Measurements from ENCODE around the gene JAKMIP1. TPM values are rescaled to one million over a fixed set of nuclear protein-coding genes. Genes with fewer than 3 reads are reported as not detected.

The JAKMIP1 gene
- total RNA-seq, 2 experiments from 2014 or later, result 2.0 to 2.1 TPM

- ChIA-PET CTCF (interaction anchor here (1.5 kb wide), 1 partner anchor 39 kb away, joined by 3 read pairs; no protein-coding TSS in a partner anchor), POLR2A (no interaction called here)
- peak overlapping the region; percentile 30 for H3K27ac Mint-ChIP-seq
- H3K4me1 Mint-ChIP-seq (ENCODE audit: low read depth), result peaks cover 16% of the 10 kb centered on the region
- peaks cover 5% of the 10 kb centered on the region for H3K27me3 Mint-ChIP-seq
- intact Hi-C loops (cut with DNase I, micrococcal nuclease), result no loop called here
- DNase-seq (no peak), ATAC-seq (ENCODE audit: poor library complexity) (no peak)
- no peak overlapping the region for H3K27ac ChIP-seq (ENCODE audit: low read depth in 1 of 2, low read length in 2 of 2)
- no peak for TF ChIP-seq CTCF (IDR thresholded peaks at IDR 0.05)
- peaks cover 0 to 14% of the 10 kb centered on the region in 2 experiments for H3K9me3 ChIP-seq (ENCODE audit: control insufficient read depth in 1 of 2, insufficient read depth in 1 of 2, low read length in 2 of 2)
- no peak overlapping the region for H3K4me3 ChIP-seq (ENCODE audit: low read length)
- no peaks in the 10 kb centered on the region for H3K36me3 ChIP-seq (ENCODE audit: insufficient read depth, low read length)
- H3K27me3 ChIP-seq (ENCODE audit: control insufficient read depth in 1 of 2, insufficient read depth in 2 of 2, low read length in 2 of 2), result no peaks in the 10 kb centered on the region
- no peak overlapping the region for H3K4me3 Mint-ChIP-seq
- peaks cover 10% of the 10 kb centered on the region for H3K9me3 Mint-ChIP-seq
- no peaks in the 10 kb centered on the region for H3K36me3 Mint-ChIP-seq (ENCODE audit: low read depth)
- H3K4me1 ChIP-seq (ENCODE audit: insufficient read depth, low read length), result peaks cover 24% of the 10 kb centered on the region
These were observed 27.5 kb downstream of the JAKMIP1 start for GRCh38 chr4:6172927-6173200.

GRCh38 chr4:6172093-6172926 is 28.0 kb downstream of the JAKMIP1 start:
- ATAC-seq (ENCODE audit: poor library complexity), result peak; percentile 57
- H3K4me3 Mint-ChIP-seq, result no peak overlapping the region

GRCh38 chr4:6169239-6169638 is 31.1 kb downstream of the JAKMIP1 start:
- no peaks in the 10 kb centered on the region for H3K36me3 ChIP-seq (ENCODE audit: insufficient read depth, low read length)
- H3K4me1 ChIP-seq (ENCODE audit: insufficient read depth, low read length), result peaks cover 22% of the 10 kb centered on the region
- Mint-ChIP-seq H3K27me3 (peaks cover 5% of the 10 kb centered on the region), H3K4me3 (no peak overlapping the region), H3K4me1 (ENCODE audit: low read depth) (peaks cover 10% of the 10 kb centered on the region), H3K27ac (no peak overlapping the region), H3K9me3 (peaks cover 8% of the 10 kb centered on the region), H3K36me3 (ENCODE audit: low read depth) (no peaks in the 10 kb centered on the region)
- ChIA-PET POLR2A (no interaction called here), CTCF (no interaction called here)
- intact Hi-C loops (cut with DNase I, micrococcal nuclease), result no loop called here
- no peak overlapping the region for H3K4me3 ChIP-seq (ENCODE audit: low read length)
- peaks cover under 1 to 14% of the 10 kb centered on the region in 2 experiments for H3K9me3 ChIP-seq (ENCODE audit: control insufficient read depth in 1 of 2, insufficient read depth in 1 of 2, low read length in 2 of 2)
- no peaks in the 10 kb centered on the region for H3K27me3 ChIP-seq (ENCODE audit: control insufficient read depth in 1 of 2, insufficient read depth in 2 of 2, low read length in 2 of 2)
- no peak for ATAC-seq (ENCODE audit: poor library complexity)
- no peak for DNase-seq
- no peak for TF ChIP-seq CTCF (IDR thresholded peaks at IDR 0.05)
- H3K27ac ChIP-seq (ENCODE audit: low read depth in 1 of 2, low read length in 2 of 2), result no peak overlapping the region

More at GRCh38 chr4:6172093-6172926, 28.0 kb downstream of the JAKMIP1 start:
- peak overlapping the region; percentile 30 for H3K27ac Mint-ChIP-seq
- H3K4me1 Mint-ChIP-seq (ENCODE audit: low read depth), result peaks cover 10% of the 10 kb centered on the region
- ChIA-PET CTCF (interaction anchor here (1.5 kb wide), 1 partner anchor 38 kb away, joined by 3 read pairs; no protein-coding TSS in a partner anchor), POLR2A (no interaction called here)
- Histone ChIP-seq H3K27ac (ENCODE audit: low read depth in 1 of 2, low read length in 2 of 2) (no peak overlapping the region), H3K4me3 (ENCODE audit: low read length) (no peak overlapping the region), H3K4me1 (ENCODE audit: insufficient read depth, low read length) (peaks cover 24% of the 10 kb centered on the region), H3K27me3 (ENCODE audit: control insufficient read depth in 1 of 2, insufficient read depth in 2 of 2, low read length in 2 of 2) (no peaks in the 10 kb centered on the region), H3K36me3 (ENCODE audit: insufficient read depth, low read length) (no peaks in the 10 kb centered on the region), H3K9me3 (ENCODE audit: control insufficient read depth in 1 of 2, insufficient read depth in 1 of 2, low read length in 2 of 2) (peaks cover 0 to 10% of the 10 kb centered on the region in 2 experiments)
- no peak for TF ChIP-seq CTCF (IDR thresholded peaks at IDR 0.05)
- H3K36me3 Mint-ChIP-seq (ENCODE audit: low read depth), result no peaks in the 10 kb centered on the region
- peaks cover 5% of the 10 kb centered on the region for H3K27me3 Mint-ChIP-seq
- DNase-seq, result peak in 5 of 14 experiments; percentile 13 to 80 (median 36)
- intact Hi-C loops (cut with DNase I, micrococcal nuclease), result no loop called here
- H3K9me3 Mint-ChIP-seq, result peaks cover 5% of the 10 kb centered on the region
